ENCODE results near the gene RPTOR. TPM values are rescaled to one million over a fixed set of nuclear protein-coding genes. Genes with fewer than 3 reads are reported as not detected.

The RPTOR gene
- total RNA-seq, 2 experiments from 2014 or later = 45.3 to 49.1 TPM

DNA sequence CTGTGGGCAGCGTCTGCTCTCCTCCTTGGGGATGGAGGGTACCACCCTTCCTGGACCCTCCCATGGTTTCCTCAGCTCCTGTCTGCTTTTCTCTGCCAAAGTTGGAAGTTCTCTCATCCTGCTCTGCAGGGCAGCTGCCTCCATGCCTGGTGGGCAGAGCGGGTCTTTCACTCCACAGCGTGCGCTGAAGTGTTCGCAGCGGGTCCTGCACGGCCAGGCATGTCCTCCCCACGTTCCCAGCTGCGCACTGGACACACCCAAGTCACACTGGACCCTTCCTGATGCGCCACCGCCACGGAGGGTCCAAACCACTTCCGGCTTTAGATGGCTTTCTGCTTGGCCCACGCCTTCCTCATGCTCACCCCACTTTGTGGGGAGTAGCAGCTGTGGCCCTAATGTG lies 34.5 kb upstream of the RPTOR start:
- CTCF ChIA-PET = no interaction called here

DNA sequence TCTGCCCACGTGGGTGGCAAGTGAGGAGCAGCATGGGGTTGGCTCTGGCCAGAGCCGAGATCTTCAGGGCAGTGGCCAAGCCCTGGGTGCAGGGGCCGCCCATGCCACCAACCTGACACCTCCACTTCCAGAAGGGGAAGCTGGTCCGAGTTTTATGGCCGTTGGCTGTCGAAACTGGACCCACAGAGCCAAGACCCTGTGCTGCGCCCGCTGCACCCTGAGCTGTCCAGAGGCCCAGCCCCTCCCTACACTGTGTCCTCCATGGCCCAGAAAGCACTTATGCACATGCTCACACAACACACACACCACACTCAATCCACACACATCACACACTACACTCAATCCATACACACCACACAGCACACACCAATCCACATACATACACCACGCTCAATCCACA lies 33.9 kb upstream of the RPTOR start:
- Mint-ChIP-seq H3K36me3 (ENCODE audit: low read depth) (no peaks in the 10 kb centered on the region), H3K4me1 (ENCODE audit: low read depth) (no peaks in the 10 kb centered on the region), H3K27me3 (peaks cover 2% of the 10 kb centered on the region), H3K9me3 (no peaks in the 10 kb centered on the region), H3K27ac (no peak overlapping the region), H3K4me3 (no peak overlapping the region)
- no peak for TF ChIP-seq CTCF (IDR thresholded peaks at IDR 0.05)
- no peak for ATAC-seq
- POLR2A ChIA-PET = interaction anchor here (0.5 kb wide), 1 partner anchor 451 kb away, joined by 3 read pairs; no protein-coding TSS in a partner anchor
- CTCF ChIA-PET = no interaction called here
- intact Hi-C loops (cut with micrococcal nuclease) = no loop called here
- no peak for DNase-seq

More for the DNA sequence above, 34.5 kb upstream of the RPTOR start:
- Mint-ChIP-seq H3K36me3 (ENCODE audit: low read depth) (no peaks in the 10 kb centered on the region), H3K4me3 (no peak overlapping the region), H3K27ac (no peak overlapping the region), H3K4me1 (ENCODE audit: low read depth) (no peaks in the 10 kb centered on the region), H3K27me3 (peaks cover 2% of the 10 kb centered on the region), H3K9me3 (no peaks in the 10 kb centered on the region)
- intact Hi-C loops (cut with micrococcal nuclease) = no loop called here
- no peak for TF ChIP-seq CTCF (IDR thresholded peaks at IDR 0.05)
- ATAC-seq (no peak), DNase-seq (no peak)
- POLR2A ChIA-PET = interaction anchor here (0.5 kb wide), 1 partner anchor 451 kb away, joined by 3 read pairs; no protein-coding TSS in a partner anchor

- no peaks in the 10 kb centered on the region for H3K36me3 Mint-ChIP-seq (ENCODE audit: low read depth)
Measured at GRCh38 chr17:80511222-80512180, 33.1 kb upstream of the RPTOR start.

GRCh38 chr17:80512233-80512632 lies 32.4 kb upstream of the RPTOR start:
- POLR2A ChIA-PET = no interaction called here

More at GRCh38 chr17:80511222-80512180, 33.1 kb upstream of the RPTOR start:
- Mint-ChIP-seq H3K4me1 (ENCODE audit: low read depth) (no peaks in the 10 kb centered on the region), H3K4me3 (no peak overlapping the region), H3K27ac (no peak overlapping the region), H3K27me3 (peaks cover 2% of the 10 kb centered on the region), H3K9me3 (no peaks in the 10 kb centered on the region)
- no peak for ATAC-seq
- ChIA-PET POLR2A (no interaction called here), CTCF (no interaction called here)
- no peak for TF ChIP-seq CTCF (IDR thresholded peaks at IDR 0.05)
- intact Hi-C loops (cut with micrococcal nuclease) = no loop called here
- peak; percentile 28 for DNase-seq

More at GRCh38 chr17:80512233-80512632, 32.4 kb upstream of the RPTOR start:
- Mint-ChIP-seq H3K27me3 (peaks cover 2% of the 10 kb centered on the region), H3K9me3 (no peaks in the 10 kb centered on the region), H3K4me1 (ENCODE audit: low read depth) (no peaks in the 10 kb centered on the region), H3K4me3 (no peak overlapping the region), H3K36me3 (ENCODE audit: low read depth) (no peaks in the 10 kb centered on the region), H3K27ac (no peak overlapping the region)
- intact Hi-C loops (cut with micrococcal nuclease) = no loop called here
- no peak for TF ChIP-seq CTCF (IDR thresholded peaks at IDR 0.05)
- ATAC-seq (no peak), DNase-seq (no peak)
- CTCF ChIA-PET = no interaction called here

Measured in activated CD8-positive, alpha-beta T cell treated with anti-CD3 and anti-CD28 coated beads for 36 hours (primary cell).